WTC11 (cell line): ENCODE data around the gene EXOSC7. TPM values are rescaled to one million over a fixed set of nuclear protein-coding genes. Genes with fewer than 3 reads are reported as not detected.
"Not testable (repeated sequence)": the region's sequence is repeated elsewhere in the genome, so short reads cannot be mapped to it uniquely, and the experiment has no call there.

Experiments
- ATAC-seq: fragments of 200-7000 bp; cut with Tn5 transposase; 2 replicates; pipeline ENCODE4 v1.10.0; 2021; ENCODE audit warnings: mild to moderate bottlenecking, moderate library complexity
- CTCF ChIA-PET: fragments of 300-600 bp; sonication (Branson Sonifier 250); formaldehyde crosslinking; loops from one replicate; lab custom pipeline; 2021; ENCODE audit warnings: antibody characterized with exemption; lab: Charles Lee
- POLR2A ChIA-PET: fragments of 350-600 bp; sonication (Branson Sonifier 250); formaldehyde crosslinking; loops from one replicate; lab custom pipeline; 2021; ENCODE audit warnings: antibody characterized with exemption; lab: Charles Lee
- DNase-seq: peaks from one replicate; pipeline ENCODE4 v3.0.0; 2021; ENCODE audit warnings: low spot score
- H3K27ac Mint-ChIP-seq: 2 replicates; pipeline ENCODE4 v1.8.0; 2021; ENCODE audit warnings: mixed read lengths
- H3K27me3 Mint-ChIP-seq: 2 replicates; pipeline ENCODE4 v1.8.0; 2021; ENCODE audit warnings: low read depth, mild to moderate bottlenecking, moderate library complexity, mixed read lengths
- H3K36me3 Mint-ChIP-seq: 2 replicates; pipeline ENCODE4 v1.8.0; 2021; ENCODE audit warnings: mixed read lengths
- H3K4me1 Mint-ChIP-seq: 2 replicates; pipeline ENCODE4 v1.8.0; 2022; ENCODE audit warnings: mixed read lengths
- H3K4me3 Mint-ChIP-seq: 2 replicates; pipeline ENCODE4 v1.8.0; 2021; ENCODE audit warnings: mild to moderate bottlenecking, moderate library complexity, mixed read lengths
- H3K9me3 Mint-ChIP-seq: 2 replicates; pipeline ENCODE4 v1.8.0; 2021; ENCODE audit warnings: mixed read lengths
- AFF4 ChIP-seq: sonication (generic); formaldehyde crosslinking; IDR thresholded peaks from 2 replicates; pipeline ENCODE4 v1.8.1; 2023; ENCODE audit warnings: mild to moderate bottlenecking, missing genetic modification reagents, borderline replicate concordance
- CBFB ChIP-seq: sonication (generic); formaldehyde crosslinking; IDR thresholded peaks from 2 replicates; pipeline ENCODE4 v1.8.1; 2022; ENCODE audit warnings: mild to moderate bottlenecking, low read depth, missing genetic modification reagents
- GABPB1 ChIP-seq: sonication (generic); formaldehyde crosslinking; IDR thresholded peaks from 2 replicates; pipeline ENCODE4 v1.8.1; 2023; ENCODE audit warnings: mild to moderate bottlenecking, missing genetic modification reagents
- GRHL2 ChIP-seq: fragments of 250-450 bp; sonication (Bioruptor Pico); IDR thresholded peaks from 2 replicates; pipeline ENCODE4 v1.8.0; 2022; ENCODE audit warnings: mild to moderate bottlenecking, moderate library complexity; ENCODE audit not compliant: insufficient replicate concordance, severe bottlenecking
- GTF2I ChIP-seq: fragments of 250-450 bp; sonication (Bioruptor Pico); conservative IDR thresholded peaks from 2 replicates; pipeline ENCODE4 v1.4.0; 2021; ENCODE audit warnings: mild to moderate bottlenecking
- HMGXB4 ChIP-seq: sonication (generic); formaldehyde crosslinking; IDR thresholded peaks from 2 replicates; pipeline ENCODE4 v1.8.1; 2023; ENCODE audit warnings: mild to moderate bottlenecking, moderate library complexity, missing genetic modification reagents
- IRF2 ChIP-seq: sonication (generic); formaldehyde crosslinking; IDR thresholded peaks from 2 replicates; pipeline ENCODE4 v1.8.0; 2022; ENCODE audit warnings: low read depth, missing genetic modification reagents, borderline replicate concordance
- JUN ChIP-seq: sonication (generic); formaldehyde crosslinking; IDR thresholded peaks from 2 replicates; pipeline ENCODE4 v1.8.0; 2023; ENCODE audit warnings: mild to moderate bottlenecking, missing genetic modification reagents
- NFE2L1 ChIP-seq: sonication (generic); formaldehyde crosslinking; IDR thresholded peaks from 2 replicates; pipeline ENCODE4 v1.8.1; 2023; ENCODE audit warnings: missing genetic modification reagents
- RELA ChIP-seq: sonication (generic); formaldehyde crosslinking; IDR thresholded peaks from 2 replicates; pipeline ENCODE4 v1.8.1; 2022; ENCODE audit warnings: missing genetic modification reagents, mild to moderate bottlenecking, borderline replicate concordance
- RORB ChIP-seq: fragments of 250-450 bp; sonication (Bioruptor Pico); IDR thresholded peaks from 2 replicates; pipeline ENCODE4 v1.9.0; 2021; ENCODE audit warnings: mild to moderate bottlenecking
- SMAD3 ChIP-seq: sonication (generic); formaldehyde crosslinking; IDR thresholded peaks from 2 replicates; pipeline ENCODE4 v1.8.0; 2022; ENCODE audit warnings: missing genetic modification reagents, mild to moderate bottlenecking, borderline replicate concordance
- STAT6 ChIP-seq: sonication (generic); formaldehyde crosslinking; conservative IDR thresholded peaks from 2 replicates; pipeline ENCODE4 v1.8.1; 2023; ENCODE audit warnings: mild to moderate bottlenecking, low read depth, missing genetic modification reagents, moderate library complexity
- TEAD1 ChIP-seq: sonication (generic); formaldehyde crosslinking; IDR thresholded peaks from 2 replicates; pipeline ENCODE4 v1.8.0; 2022; ENCODE audit warnings: mild to moderate bottlenecking, missing genetic modification reagents
- TEAD4 ChIP-seq: sonication (generic); formaldehyde crosslinking; IDR thresholded peaks from 2 replicates; pipeline ENCODE4 v1.8.0; 2022; ENCODE audit warnings: mild to moderate bottlenecking, missing genetic modification reagents
- ZNF121 ChIP-seq: sonication (generic); formaldehyde crosslinking; IDR thresholded peaks from 2 replicates; pipeline ENCODE4 v1.8.0; 2023; ENCODE audit warnings: missing genetic modification reagents
- ZNF396 ChIP-seq: fragments of 250-450 bp; sonication (Bioruptor Pico); IDR thresholded peaks from 2 replicates; pipeline ENCODE4 v1.8.0; 2021; ENCODE audit warnings: mild to moderate bottlenecking, moderate library complexity, borderline replicate concordance
- ZNF416 ChIP-seq: fragments of 250-450 bp; sonication (Bioruptor Pico); IDR thresholded peaks from 2 replicates; pipeline ENCODE4 v1.9.0; 2021; ENCODE audit warnings: mild to moderate bottlenecking, inconsistent platforms
- ZNF671 ChIP-seq: fragments of 250-450 bp; sonication (Bioruptor Pico); IDR thresholded peaks from 2 replicates; pipeline ENCODE4 v1.8.0; 2021; ENCODE audit warnings: mild to moderate bottlenecking
- total RNA-seq: library from RNA; stranded (reverse); gene quantifications from 3 replicates; pipeline ENCODE4 v1.2.3, GENCODE V29; 2021
- TF ChIP-seq, protein P1 (sequence below): sonication (generic); formaldehyde crosslinking; IDR thresholded peaks from 2 replicates; pipeline ENCODE4 v1.8.1; 2023; ENCODE audit warnings: mild to moderate bottlenecking, missing genetic modification reagents, moderate library complexity
- TF ChIP-seq, protein P2 (sequence below): sonication (generic); formaldehyde crosslinking; IDR thresholded peaks from 2 replicates; pipeline ENCODE4 v1.8.1; 2023; ENCODE audit warnings: mild to moderate bottlenecking, missing genetic modification reagents
- TF ChIP-seq, protein P3 (sequence below): sonication (generic); formaldehyde crosslinking; IDR thresholded peaks from 2 replicates; pipeline ENCODE4 v1.8.0; 2022; ENCODE audit warnings: mild to moderate bottlenecking, missing genetic modification reagents

The EXOSC7 gene
- total RNA-seq, 1 experiment from 2014 or later, result 85.7 TPM

GRCh38 chr3:44948239-44948638 is 27.8 kb upstream of the EXOSC7 start:
- H3K4me1 Mint-ChIP-seq, result peaks cover 21% of the 10 kb centered on the region
- no peak overlapping the region for H3K4me3 Mint-ChIP-seq
- ATAC-seq (no peak), DNase-seq (no peak)
- ChIA-PET POLR2A (no interaction called here), CTCF (interaction anchor here (1.4 kb wide), 1 partner anchor 34 kb away, joined by 3 read pairs; no protein-coding TSS in a partner anchor)
- no peaks in the 10 kb centered on the region for H3K27me3 Mint-ChIP-seq
- no peak overlapping the region for H3K27ac Mint-ChIP-seq
- no peaks in the 10 kb centered on the region for H3K9me3 Mint-ChIP-seq
- TF ChIP-seq STAT6 (CRISPR knock-in tag) (no peak), RELA (CRISPR knock-in tag) (no peak)
- H3K36me3 Mint-ChIP-seq, result peaks cover 2% of the 10 kb centered on the region; the same call in 1 of the 2 replicates

GRCh38 chr3:44949770-44950169 is 26.3 kb upstream of the EXOSC7 start:
- H3K27me3 Mint-ChIP-seq, H3K4me3 Mint-ChIP-seq, H3K9me3 Mint-ChIP-seq, DNase-seq, H3K27ac Mint-ChIP-seq, ATAC-seq, POLR2A ChIA-PET, H3K36me3 Mint-ChIP-seq: not testable (repeated sequence)
- TF ChIP-seq ZNF121 (peak; percentile 92), GTF2I (CRISPR knock-in tag) (0 out of 2 replicates have a peak, but pooled peaks have one; percentile 59)
- CTCF ChIA-PET, result interaction anchor here (1.5 kb wide), 1 partner anchor 43 kb away, joined by 5 read pairs; no protein-coding TSS in a partner anchor
- H3K4me1 Mint-ChIP-seq, result peaks cover 21% of the 10 kb centered on the region

- no peak for TF ChIP-seq AFF4 (CRISPR knock-in tag)
- TF ChIP-seq NFE2L1 (CRISPR knock-in tag), result no peak
- TF ChIP-seq GRHL2 (CRISPR knock-in tag), result no peak
- no peak for TF ChIP-seq GABPB1 (CRISPR knock-in tag)
- TF ChIP-seq CBFB (CRISPR knock-in tag), result no peak
- TF ChIP-seq RORB (CRISPR knock-in tag), result no peak
- no peak for TF ChIP-seq TEAD4
- TF ChIP-seq, protein P1, sequence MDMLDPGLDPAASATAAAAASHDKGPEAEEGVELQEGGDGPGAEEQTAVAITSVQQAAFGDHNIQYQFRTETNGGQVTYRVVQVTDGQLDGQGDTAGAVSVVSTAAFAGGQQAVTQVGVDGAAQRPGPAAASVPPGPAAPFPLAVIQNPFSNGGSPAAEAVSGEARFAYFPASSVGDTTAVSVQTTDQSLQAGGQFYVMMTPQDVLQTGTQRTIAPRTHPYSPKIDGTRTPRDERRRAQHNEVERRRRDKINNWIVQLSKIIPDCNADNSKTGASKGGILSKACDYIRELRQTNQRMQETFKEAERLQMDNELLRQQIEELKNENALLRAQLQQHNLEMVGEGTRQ (CRISPR knock-in tag), result no peak
- TF ChIP-seq ZNF416, result no peak
- TF ChIP-seq HMGXB4 (CRISPR knock-in tag), result no peak
- TF ChIP-seq, protein P2, sequence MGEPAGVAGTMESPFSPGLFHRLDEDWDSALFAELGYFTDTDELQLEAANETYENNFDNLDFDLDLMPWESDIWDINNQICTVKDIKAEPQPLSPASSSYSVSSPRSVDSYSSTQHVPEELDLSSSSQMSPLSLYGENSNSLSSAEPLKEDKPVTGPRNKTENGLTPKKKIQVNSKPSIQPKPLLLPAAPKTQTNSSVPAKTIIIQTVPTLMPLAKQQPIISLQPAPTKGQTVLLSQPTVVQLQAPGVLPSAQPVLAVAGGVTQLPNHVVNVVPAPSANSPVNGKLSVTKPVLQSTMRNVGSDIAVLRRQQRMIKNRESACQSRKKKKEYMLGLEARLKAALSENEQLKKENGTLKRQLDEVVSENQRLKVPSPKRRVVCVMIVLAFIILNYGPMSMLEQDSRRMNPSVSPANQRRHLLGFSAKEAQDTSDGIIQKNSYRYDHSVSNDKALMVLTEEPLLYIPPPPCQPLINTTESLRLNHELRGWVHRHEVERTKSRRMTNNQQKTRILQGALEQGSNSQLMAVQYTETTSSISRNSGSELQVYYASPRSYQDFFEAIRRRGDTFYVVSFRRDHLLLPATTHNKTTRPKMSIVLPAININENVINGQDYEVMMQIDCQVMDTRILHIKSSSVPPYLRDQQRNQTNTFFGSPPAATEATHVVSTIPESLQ (CRISPR knock-in tag), result no peak
- TF ChIP-seq ZNF396 (CRISPR knock-in tag), result no peak
- TF ChIP-seq JUN (CRISPR knock-in tag), result no peak
- TF ChIP-seq, protein P3, sequence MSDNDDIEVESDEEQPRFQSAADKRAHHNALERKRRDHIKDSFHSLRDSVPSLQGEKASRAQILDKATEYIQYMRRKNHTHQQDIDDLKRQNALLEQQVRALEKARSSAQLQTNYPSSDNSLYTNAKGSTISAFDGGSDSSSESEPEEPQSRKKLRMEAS (CRISPR knock-in tag), result no peak
- TF ChIP-seq IRF2, result no peak
- no peak for TF ChIP-seq TEAD1
- no peak for TF ChIP-seq SMAD3 (CRISPR knock-in tag)
- no peak for TF ChIP-seq ZNF671 (CRISPR knock-in tag)
- Mint-ChIP-seq H3K27me3 (no peaks in the 10 kb centered on the region), H3K4me3 (no peak overlapping the region), H3K4me1 (peaks cover 21% of the 10 kb centered on the region), H3K36me3 (no peaks in the 10 kb centered on the region), H3K9me3 (no peaks in the 10 kb centered on the region), H3K27ac (peak overlapping the region; percentile 91)
- peak; percentile 93 for ATAC-seq
- peak; percentile 34 for DNase-seq
- ChIA-PET POLR2A (interaction anchor here (0.6 kb wide), 1 partner anchor 151 kb away, joined by 3 read pairs; no protein-coding TSS in a partner anchor), CTCF (interaction anchor here (0.6 to 1.5 kb wide), 2 partner anchors 34 to 43 kb away, joined by 3 to 5 read pairs; no protein-coding TSS in a partner anchor)
Measured at GRCh38 chr3:44950275-44950734, 25.7 kb upstream of the EXOSC7 start.
